ENCODE data around the gene FLT3LG. TPM values are rescaled to one million over a fixed set of nuclear protein-coding genes. Genes with fewer than 3 reads are reported as not detected.
A peak's percentile ranks its signal among the peaks of the same experiment; 100 is the strongest.

FLT3LG gene
- total RNA-seq = 10 to 100 TPM in 1 of 4 donors, 1 to 10 TPM in 3; 3.1 to 21.0 (median 7.6) TPM

DNA sequence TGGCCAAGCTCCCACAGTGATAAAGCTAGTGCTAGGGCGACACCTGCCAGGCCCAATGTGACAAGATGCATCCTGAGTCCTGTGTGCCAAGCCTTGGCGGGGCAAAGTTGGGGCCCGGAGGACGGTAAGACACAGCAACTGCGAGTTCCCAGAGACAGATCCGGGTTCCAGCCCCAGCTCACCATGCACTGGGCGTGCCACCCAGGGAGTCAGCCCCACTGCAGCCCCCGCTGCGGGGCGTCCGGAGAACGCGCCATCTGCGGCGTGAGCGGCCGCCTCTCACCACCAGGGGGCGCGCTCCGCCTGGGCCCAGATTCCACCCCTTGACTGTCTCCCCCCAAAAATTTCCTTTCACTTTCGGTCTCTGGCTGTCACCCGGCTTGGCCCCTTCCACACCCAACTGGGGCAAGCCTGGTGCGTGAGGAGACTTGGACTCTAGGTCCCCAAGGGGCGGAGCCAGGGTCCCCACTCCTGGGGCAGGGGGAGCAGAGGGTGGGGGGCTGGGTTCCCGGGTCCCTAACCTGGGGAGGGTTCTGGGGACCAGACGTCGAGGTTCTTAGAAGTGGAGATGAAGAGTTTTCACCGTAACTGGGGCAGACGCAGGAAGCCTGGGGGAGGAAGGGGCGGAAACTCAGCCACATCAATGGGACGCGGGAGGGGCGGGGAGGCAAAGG lies at the start of gene FLT3LG:
Gene FLT3LG (plus strand): TSS at position 348 of the 674 bp plus-strand sequence. CDS start 425 bp downstream, outside the sequence.
- no peaks in the 10 kb centered on the region for H3K27me3 ChIP-seq
- no peak for TF ChIP-seq POLR2A (IDR thresholded peaks at IDR 0.05)
- peak in 3 of 4 experiments; percentile 99 for TF ChIP-seq CTCF (IDR thresholded peaks at IDR 0.05)
- TF ChIP-seq POLR2AphosphoS5 (IDR thresholded peaks at IDR 0.05) = peak; percentile 43
- no peak for TF ChIP-seq EP300 (IDR thresholded peaks at IDR 0.05)
- H3K4me3 ChIP-seq = peak within 1 kb of the TSS; percentile 72 to 85
- WGBS, 2 donors (ENCODE audit: low coverage in 1 of 2) = 0% methylated on average over 1 of the region's 33 CpGs; no CpG with 5 or more reads in 1 of the 2 donors
- H3K36me3 ChIP-seq = peaks cover 0 to 15% of the 10 kb centered on the region in 2 donors
- no peaks in the 10 kb centered on the region for H3K9me3 ChIP-seq
- peak within 1 kb of the TSS; percentile 48 to 90 (median 87) for H3K27ac ChIP-seq
- peak; percentile 76 for ATAC-seq
- H3K4me1 ChIP-seq = peaks cover 0 to 57% (median 17%) of the 10 kb centered on the region in 3 donors

- H3K36me3 ChIP-seq = no peaks in the 10 kb centered on the region
- no peaks in the 10 kb centered on the region for H3K9me3 ChIP-seq
- H3K27ac ChIP-seq = no peak within 1 kb of the TSS
- no peak for ATAC-seq
- peaks cover 0 to 48% (median 32%) of the 10 kb centered on the region in 3 donors for H3K4me1 ChIP-seq
- TF ChIP-seq EP300 (IDR thresholded peaks at IDR 0.05) (no peak), POLR2A (IDR thresholded peaks at IDR 0.05) (no peak), CTCF (IDR thresholded peaks at IDR 0.05) (no peak), POLR2AphosphoS5 (IDR thresholded peaks at IDR 0.05) (no peak)
- peaks cover 100% of the 10 kb centered on the region for H3K27me3 ChIP-seq
- WGBS, 2 donors (ENCODE audit: low coverage in 1 of 2) = 50 to 51% methylated on average over 4 to 6 of the region's 7 CpGs
- H3K4me3 ChIP-seq = no peak within 1 kb of the TSS
Measured at GRCh38 chr19:49425178-49425577, 48.8 kb upstream of the FLT3LG start, which contains the start of gene GFY. Gene GFY (plus strand): TSS chr19:49425388. CDS start chr19:49426431, 1,043 bp downstream.

GRCh38 chr19:49425922-49426592 lies 48.0 kb upstream of the FLT3LG start:
- Histone ChIP-seq H3K4me1 (peaks cover 0 to 42% (median 30%) of the 10 kb centered on the region in 3 donors), H3K9me3 (no peaks in the 10 kb centered on the region), H3K27me3 (peaks cover 100% of the 10 kb centered on the region), H3K4me3 (no peak overlapping the region), H3K36me3 (no peaks in the 10 kb centered on the region), H3K27ac (no peak overlapping the region)
- no peak for TF ChIP-seq POLR2A (IDR thresholded peaks at IDR 0.05)
- no peak for TF ChIP-seq CTCF (IDR thresholded peaks at IDR 0.05)
- TF ChIP-seq POLR2AphosphoS5 (IDR thresholded peaks at IDR 0.05) = no peak
- WGBS, 2 donors (ENCODE audit: low coverage in 1 of 2) = 0 to 1% methylated on average over 4 to 12 of the region's 30 CpGs
- no peak for ATAC-seq

DNA sequence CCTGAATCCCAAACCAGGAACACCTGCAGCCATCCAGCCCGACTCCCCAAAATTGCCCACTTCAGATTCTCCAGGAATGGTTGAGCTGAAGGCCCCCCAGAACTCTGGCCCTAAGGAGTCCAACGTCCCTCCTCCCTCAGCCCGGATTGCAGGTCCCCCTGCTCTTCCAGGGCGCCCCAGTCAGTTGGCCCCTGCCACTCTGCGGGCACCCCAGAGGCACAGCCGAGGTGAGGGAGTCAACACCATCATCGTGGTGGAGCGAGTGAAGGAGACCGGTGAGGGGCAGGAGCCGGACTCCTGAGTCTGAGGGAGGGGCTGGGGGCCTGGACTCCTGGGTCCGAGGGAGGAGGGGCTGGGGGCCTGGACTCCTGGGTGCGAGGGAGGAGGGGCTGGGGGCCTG lies 46.7 kb upstream of the FLT3LG start:
- H3K9me3 ChIP-seq = no peaks in the 10 kb centered on the region
- no peak overlapping the region for H3K27ac ChIP-seq
- no peak for TF ChIP-seq EP300 (IDR thresholded peaks at IDR 0.05)
- peaks cover 0 to 33% (median 21%) of the 10 kb centered on the region in 3 donors for H3K4me1 ChIP-seq
- H3K4me3 ChIP-seq = no peak overlapping the region
- no peaks in the 10 kb centered on the region for H3K36me3 ChIP-seq
- H3K27me3 ChIP-seq = peaks cover 100% of the 10 kb centered on the region
- no peak for ATAC-seq
- no CpG with 5 or more reads among the region's 12 CpGs for WGBS, 2 donors (ENCODE audit: low coverage in 1 of 2)

DNA sequence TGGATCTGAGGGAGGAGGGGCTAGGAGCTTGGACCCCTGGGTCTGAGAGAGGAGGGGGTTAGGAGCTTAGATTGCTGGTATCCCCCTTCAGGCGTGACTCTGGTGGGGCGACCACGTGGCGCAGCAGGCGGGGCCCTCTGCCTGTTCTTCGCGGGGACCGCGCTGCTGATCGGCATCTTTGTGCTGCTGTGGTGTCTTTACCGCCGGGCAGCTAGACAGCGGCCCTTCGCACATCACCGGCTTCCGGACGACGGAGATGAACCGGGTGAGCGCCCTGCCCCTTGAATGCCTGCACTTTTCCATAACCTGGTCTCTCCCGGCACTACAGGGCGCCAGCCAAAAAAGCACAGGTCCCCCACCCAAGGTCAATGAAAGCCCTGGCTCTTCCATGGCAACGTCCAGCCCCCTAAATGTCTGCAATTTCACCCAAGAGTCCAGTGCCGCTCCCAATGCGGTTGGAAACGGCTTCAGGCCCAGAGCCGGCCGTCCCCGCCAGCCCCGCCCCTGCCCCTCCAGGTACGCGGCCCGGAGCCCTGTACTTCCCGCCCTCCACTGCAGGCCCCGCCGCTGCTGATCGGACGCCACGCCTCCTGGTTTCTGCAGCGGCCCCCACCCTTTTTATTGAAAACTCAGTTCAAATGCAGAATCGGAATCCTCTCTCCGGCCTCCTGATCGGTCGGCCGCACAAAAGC lies 46.0 kb upstream of the FLT3LG start:
- Histone ChIP-seq H3K27ac (no peak overlapping the region), H3K9me3 (no peaks in the 10 kb centered on the region), H3K4me1 (peaks cover 0 to 30% (median 14%) of the 10 kb centered on the region in 3 donors), H3K4me3 (peak overlapping the region in 1 of 2 donors; percentile 4), H3K27me3 (peaks cover 100% of the 10 kb centered on the region), H3K36me3 (no peaks in the 10 kb centered on the region)
- WGBS, 2 donors (ENCODE audit: low coverage in 1 of 2) = 0% methylated on average over 3 of the region's 45 CpGs; no CpG with 5 or more reads in 1 of the 2 donors
- TF ChIP-seq POLR2AphosphoS5 (IDR thresholded peaks at IDR 0.05) = no peak
- no peak for TF ChIP-seq CTCF (IDR thresholded peaks at IDR 0.05)
- TF ChIP-seq EP300 (IDR thresholded peaks at IDR 0.05) = no peak
- TF ChIP-seq POLR2A (IDR thresholded peaks at IDR 0.05) = no peak
- ATAC-seq = no peak

Measured in gastroesophageal sphincter (tissue), 4 donors.